Fibroblast of mammary gland (primary cell): ENCODE data around the gene ANGPTL2.

Experiments used
- DNase-seq: peaks from one replicate; pipeline ENCODE4 v3.0.0-alpha.2; 2010; ENCODE audit warnings: low read depth
- H3K4me3 ChIP-seq: 2 replicates; pipeline ENCODE4 v1.5.1; 2011; ENCODE audit warnings: low read depth, mild to moderate bottlenecking, low read length, moderate library complexity; ENCODE audit not compliant: control insufficient read depth
- TF ChIP-seq, protein P1 (sequence below): conservative IDR thresholded peaks from 2 replicates; pipeline ENCODE4 v1.5.1; 2011; ENCODE audit warnings: low read depth, low read length, inconsistent platforms; ENCODE audit not compliant: control insufficient read depth, insufficient read depth

ANGPTL2 gene

DNA sequence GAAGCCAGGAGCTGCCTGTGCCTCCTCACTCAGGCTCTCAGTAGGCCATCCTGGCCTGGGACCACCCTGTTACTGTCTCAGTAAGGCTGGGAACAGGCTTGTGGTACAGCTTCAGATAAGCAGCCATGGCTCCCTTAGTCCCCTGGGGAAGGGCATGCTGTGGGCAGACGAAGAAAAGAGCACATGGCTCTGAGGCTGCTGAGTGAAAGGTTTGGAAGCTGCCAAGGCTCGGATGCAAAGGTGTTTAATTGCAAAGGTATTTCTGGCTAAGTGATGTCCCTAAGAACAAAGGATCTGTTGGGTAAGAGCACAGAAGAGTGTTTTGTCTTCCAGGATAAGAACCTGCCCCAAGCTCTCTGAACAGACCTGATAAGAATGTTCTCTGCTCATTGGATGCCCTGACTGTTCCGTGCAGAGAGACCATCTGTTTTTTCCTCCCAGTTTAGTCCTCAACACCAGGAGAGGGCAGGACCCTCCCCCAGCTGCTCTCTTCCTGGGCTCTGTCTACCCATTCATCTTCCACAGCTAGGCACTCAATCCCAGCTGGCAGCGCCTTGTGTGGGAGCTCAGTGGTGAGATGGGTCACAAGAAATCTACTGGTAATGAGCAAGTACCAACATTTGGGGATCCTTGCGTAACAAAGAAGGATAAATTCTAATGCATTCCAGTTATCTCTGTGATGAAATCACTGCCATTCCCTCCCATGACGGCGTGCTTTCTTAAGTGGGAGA lies 17.7 kb downstream of the ANGPTL2 start:
- H3K4me3 ChIP-seq, result no peak overlapping the region
- TF ChIP-seq, protein P1, sequence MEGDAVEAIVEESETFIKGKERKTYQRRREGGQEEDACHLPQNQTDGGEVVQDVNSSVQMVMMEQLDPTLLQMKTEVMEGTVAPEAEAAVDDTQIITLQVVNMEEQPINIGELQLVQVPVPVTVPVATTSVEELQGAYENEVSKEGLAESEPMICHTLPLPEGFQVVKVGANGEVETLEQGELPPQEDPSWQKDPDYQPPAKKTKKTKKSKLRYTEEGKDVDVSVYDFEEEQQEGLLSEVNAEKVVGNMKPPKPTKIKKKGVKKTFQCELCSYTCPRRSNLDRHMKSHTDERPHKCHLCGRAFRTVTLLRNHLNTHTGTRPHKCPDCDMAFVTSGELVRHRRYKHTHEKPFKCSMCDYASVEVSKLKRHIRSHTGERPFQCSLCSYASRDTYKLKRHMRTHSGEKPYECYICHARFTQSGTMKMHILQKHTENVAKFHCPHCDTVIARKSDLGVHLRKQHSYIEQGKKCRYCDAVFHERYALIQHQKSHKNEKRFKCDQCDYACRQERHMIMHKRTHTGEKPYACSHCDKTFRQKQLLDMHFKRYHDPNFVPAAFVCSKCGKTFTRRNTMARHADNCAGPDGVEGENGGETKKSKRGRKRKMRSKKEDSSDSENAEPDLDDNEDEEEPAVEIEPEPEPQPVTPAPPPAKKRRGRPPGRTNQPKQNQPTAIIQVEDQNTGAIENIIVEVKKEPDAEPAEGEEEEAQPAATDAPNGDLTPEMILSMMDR, result no peak
- peak; percentile 63 for DNase-seq

DNA sequence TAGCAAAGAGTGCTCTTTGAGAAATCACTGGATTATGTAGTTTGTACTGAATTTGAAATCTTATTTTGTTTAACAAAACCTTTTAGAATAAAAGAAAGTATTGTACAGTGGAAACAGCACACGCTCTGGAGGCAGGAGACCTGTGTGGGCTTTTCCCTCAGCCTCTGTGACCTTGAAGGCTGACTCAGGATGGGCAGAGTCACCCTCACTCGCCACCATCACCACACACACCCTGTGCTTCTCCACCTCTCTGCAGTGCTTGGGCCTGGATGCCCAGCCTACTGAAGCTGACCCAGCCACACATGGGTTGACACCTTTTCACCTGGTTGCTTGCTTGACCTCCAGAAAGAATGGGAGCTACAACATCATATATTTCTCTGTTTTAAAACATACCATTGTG lies 19.6 kb downstream of the ANGPTL2 start:
- H3K4me3 ChIP-seq, result no peak overlapping the region
- TF ChIP-seq, protein P1, result no peak

DNA sequence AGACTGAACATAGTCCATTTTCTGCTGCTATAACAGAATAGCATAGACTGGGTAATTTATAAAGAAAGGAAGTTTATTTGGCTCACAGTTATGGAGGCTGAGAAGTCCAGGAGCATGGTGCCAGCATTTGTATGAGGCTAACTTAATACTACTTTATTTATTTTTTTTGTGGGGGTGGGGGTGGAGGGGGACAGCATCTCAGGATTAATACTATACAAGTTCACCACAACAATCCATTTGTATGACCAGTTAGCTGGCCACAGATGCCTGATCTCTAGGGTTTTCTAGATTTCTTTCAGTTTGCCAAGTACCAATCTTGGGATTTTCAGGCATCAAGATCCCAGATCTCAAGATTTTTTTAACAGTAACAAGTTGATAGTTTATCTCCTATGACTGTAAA lies 20.3 kb downstream of the ANGPTL2 start:
- no peak for DNase-seq
- TF ChIP-seq, protein P1, result no peak
- H3K4me3 ChIP-seq, result no peak overlapping the region

More for the DNA sequence above, 19.6 kb downstream of the ANGPTL2 start:
- DNase-seq, result no peak

DNA sequence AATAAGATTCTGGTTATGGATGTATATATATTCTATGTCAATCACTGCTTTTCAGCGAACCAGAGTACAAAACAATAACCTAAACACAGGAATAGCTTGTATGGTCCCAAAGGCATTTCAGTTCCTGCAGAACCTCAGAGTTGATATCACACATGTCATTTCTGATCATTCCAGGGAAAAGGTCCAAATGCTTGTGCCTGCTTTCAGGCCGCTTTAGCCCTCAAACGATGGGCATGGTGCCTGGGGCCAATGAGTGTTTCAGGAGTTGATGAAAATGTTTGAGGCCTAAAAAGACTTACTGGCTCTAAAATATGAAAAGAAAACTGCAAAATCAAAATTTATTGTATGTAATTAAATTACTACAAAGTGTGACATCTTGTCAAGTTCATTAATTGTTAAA lies 22.8 kb downstream of the ANGPTL2 start:
- no peak overlapping the region for H3K4me3 ChIP-seq
- TF ChIP-seq, protein P1, result no peak
- no peak for DNase-seq

DNA sequence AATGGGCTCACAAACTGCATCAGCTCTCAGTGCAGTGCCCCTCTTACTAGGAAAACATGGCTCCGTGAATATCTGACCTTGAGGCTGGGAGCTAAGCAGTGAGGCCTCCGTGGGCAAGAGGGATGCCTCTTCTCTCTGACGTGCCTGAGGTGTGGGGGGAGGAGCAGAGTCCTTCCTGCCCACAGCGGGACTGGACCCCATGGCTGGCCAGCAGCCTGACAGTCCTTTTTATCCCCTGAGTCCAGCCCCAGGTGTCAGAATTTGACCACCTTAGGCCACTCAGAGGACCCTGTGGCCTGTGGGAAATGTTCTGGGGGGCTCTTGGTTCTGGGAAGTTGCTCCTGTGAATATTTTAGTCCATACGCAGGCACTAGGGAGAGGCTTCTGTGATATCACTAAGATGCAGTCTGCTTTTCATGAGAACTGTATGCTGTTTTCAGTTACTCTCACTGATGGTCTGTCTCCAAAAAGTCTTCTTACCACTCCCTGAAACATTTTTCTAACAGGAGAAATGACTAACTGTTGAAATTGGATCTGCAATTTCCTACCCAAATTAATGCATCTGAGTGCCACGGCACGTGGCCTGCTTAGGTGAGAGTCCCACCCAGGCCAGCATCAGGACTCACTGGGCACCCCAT lies 23.4 kb downstream of the ANGPTL2 start:
- TF ChIP-seq, protein P1, result no peak
- no peak for DNase-seq
- H3K4me3 ChIP-seq, result no peak overlapping the region

DNA sequence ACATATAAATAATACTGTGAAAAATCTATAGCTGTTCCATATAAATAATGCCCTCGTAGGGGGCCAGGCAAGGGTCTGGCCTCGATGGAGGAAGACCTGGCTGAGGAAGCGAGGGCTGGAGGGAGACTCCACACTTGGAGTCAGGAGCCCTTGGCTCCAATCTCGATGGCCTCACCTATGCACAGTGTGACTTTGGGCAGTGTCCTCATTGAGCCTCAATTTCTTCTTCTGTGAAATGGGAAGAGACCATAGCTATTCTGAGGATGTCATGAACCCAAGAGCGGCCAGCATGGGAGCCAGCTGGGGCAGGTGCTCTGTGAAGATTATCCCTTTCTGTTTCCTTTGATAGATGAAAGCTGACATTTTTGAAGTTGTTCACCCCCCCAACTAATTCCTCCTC lies 24.8 kb downstream of the ANGPTL2 start:
- TF ChIP-seq, protein P1, result no peak
- no peak for DNase-seq
- no peak overlapping the region for H3K4me3 ChIP-seq
